Dermis microvascular lymphatic vessel endothelial cell (primary cell): ENCODE measurements around the gene SYNJ2. TPM values are rescaled to one million over a fixed set of nuclear protein-coding genes. Genes with fewer than 3 reads are reported as not detected.

ENCODE experiments used
- DNase-seq, 2 donors: peaks; one replicate each; pipeline versions ENCODE4 v3.0.0 to v3.0.0-alpha.2; 2010; ENCODE audit warnings: low read depth in 2 of 2
- total RNA-seq: library from RNA; depleted of rRNA; stranded (reverse); fragments of >200 nt; gene quantifications from 2 replicates; pipeline ENCODE4 v1.2.1, GENCODE V29; 2014

The SYNJ2 gene
- total RNA-seq, 1 donor from 2014 or later: 22.6 TPM

DNA sequence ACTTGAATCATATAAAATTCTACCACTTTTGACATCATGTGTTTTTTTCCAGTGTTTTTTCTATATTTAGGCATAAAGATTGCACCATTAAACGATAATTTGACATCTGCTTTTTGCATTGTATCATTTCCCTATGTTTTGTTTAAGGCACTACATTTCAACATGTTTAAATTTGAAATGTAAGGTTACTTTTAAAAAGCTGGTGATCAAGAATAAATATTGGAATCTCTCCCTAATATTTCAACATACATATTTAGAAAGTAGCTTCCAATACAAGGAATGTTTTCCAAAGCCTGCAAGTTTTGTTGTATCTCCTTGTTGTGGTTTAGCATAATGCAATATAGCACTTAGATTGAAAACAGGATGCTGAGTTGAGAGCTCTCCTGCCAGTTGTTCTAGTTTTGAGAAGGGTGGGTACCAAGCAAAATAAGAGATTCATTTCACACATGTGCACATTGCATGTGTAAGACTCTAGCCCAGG lies 76.5 kb downstream of the SYNJ2 start:
- no peak for DNase-seq

DNA sequence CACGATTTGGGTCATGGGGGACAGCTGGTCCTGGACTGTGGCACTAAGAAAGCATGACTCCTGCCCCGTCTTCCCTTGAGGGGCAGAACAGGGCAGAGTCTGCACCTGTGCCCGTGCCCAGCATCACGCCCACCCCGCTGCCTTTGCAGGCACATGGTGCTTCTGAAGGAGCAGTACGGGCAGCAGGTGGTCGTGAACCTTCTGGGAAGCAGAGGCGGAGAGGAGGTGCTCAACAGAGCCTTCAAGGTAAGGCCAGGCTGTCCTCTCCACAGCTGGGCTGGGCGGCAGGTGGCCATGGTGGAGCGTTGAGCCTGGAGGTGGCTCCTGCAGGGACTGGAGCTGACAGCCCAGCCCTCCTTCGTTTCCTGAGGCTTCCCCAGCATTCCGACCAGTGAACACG lies 77.4 kb downstream of the SYNJ2 start:
- DNase-seq: no peak

DNA sequence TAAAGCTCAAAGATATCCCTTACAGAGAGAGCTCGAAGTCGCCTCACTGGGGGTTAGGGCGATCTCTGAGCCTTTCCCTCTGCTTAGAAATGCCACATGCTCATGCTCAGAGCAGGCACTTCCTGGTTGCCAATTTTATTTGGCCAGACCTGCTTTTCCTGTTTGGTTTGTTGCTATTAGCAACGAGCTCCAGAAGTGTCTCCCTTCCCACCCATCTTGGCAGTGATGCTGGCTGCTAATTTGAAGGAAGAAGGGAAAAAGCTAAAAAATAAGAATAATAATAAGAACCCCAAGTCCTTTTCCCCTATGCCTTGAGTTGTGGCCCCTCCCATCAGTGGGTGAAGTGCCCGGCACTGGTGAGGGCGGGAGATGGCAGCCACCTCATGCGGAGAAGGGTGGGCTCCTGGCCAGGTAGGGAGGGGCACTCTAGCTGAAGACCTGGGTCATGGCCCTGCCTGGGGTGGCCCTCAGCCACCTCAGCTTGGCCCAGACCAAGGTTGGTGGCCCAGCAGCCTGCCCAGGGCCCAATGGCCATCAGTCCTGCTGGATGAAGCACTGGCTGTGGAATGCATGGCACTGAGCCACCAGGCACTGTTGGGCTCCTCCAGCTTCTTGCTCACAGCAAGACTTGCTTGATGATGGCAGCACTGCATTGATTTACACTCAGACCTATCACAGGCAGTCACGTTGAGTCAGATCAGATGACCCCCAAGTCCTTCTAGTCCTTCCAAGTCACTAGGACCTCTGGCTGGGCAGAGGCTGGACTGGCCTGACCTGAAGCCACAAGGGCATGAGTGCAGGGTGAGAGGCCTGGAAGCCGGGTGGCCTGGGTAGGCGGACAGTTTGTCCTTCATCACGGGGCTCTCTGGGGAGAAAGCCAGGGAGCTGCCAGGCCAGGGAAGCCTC lies 79.0 kb downstream of the SYNJ2 start:
- peak; percentile 84 to 95 for DNase-seq

DNA sequence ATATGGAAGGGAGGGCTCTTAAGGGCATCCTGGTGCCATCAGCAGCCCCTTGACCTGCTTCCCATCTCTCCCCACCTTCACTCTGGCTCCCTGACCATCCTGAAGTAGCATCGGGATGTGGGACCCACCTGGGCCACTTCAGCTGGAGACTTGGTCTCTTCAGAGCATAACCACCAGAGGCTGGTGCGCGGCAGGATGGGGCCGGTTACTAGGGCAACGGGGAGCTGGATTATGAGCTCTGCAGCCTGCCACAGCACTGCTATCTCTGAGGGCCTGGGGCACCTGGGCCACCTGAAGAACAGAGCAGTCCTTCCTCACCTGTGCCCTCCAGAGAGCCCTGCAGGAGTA lies 79.7 kb downstream of the SYNJ2 start:
- no peak for DNase-seq

DNA sequence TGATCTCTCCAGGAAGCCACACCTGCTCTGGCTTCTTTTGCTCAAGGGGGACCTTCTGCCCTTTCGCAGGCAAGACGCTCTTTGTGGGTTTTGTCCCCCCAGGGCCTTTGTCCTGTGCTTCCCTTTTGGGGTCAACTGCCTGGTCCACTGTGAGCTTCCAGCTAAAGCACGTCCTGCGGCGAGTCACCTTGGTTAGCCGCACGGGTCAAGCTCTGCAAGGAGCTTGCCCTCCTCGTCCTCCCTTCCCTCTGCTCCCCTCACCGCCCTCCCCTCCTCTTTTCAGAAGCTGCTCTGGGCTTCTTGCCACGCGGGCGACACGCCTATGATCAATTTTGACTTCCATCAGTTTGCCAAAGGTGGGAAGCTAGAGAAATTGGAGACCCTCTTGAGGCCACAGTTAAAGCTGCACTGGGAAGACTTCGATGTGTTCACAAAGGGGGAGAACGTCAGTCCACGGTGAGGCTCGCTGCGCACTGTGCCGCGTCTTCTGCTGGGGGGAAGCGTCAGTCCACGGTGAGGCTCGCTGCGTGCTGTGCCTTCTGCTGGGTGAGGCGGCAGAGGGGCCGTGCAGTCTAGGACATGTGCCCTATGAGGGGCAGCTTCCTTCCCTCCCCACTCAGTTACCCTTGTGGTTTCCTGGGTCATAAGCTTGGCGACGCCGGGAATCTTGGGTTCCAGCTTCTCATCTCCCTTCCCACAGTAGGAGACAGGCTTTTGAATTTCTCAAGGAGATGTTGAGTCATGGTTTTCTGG lies 80.2 kb downstream of the SYNJ2 start:
- DNase-seq: no peak

DNA sequence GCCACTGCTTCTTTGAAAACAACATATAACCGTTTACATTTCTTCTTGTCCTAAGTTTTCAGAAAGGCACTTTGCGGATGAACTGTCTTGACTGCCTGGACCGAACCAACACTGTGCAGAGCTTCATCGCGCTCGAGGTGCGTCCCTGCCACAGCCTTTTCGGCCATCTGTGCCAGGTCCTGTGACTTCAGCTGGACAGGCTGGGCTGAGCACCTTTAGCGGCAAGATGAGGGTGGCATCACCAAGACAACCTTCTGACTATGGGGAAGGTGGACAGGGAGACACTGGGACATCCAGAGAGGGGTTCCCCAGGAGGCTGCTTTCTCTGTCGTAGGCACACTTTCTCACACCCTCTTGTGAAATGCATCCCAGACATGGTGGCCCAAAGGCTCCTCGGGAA lies 82.1 kb downstream of the SYNJ2 start:
- no peak for DNase-seq

DNA sequence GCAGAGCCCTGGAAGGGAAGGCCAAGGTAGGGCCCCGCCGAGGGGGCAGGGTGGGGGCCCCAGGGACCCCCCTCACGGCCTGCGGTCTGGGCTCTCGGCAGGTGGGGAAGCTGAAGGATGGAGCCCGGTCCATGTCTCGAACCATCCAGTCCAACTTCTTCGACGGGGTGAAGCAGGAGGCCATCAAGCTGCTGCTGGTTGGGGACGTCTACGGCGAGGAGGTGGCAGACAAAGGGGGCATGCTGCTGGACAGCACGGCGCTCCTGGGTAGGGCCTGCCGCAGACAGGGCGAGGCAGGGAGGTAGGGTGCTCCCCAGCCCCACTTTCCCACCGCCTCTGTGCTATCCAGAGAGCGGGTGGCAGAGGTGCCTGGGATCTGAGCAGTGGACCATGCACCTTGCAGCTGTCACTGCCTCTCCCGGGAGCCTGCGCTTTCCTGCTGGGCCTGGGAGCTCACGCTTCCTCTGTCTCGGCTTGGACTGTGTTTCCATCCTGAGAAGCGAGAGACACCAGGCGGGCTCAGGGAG lies 83.1 kb downstream of the SYNJ2 start:
- DNase-seq: no peak

DNA sequence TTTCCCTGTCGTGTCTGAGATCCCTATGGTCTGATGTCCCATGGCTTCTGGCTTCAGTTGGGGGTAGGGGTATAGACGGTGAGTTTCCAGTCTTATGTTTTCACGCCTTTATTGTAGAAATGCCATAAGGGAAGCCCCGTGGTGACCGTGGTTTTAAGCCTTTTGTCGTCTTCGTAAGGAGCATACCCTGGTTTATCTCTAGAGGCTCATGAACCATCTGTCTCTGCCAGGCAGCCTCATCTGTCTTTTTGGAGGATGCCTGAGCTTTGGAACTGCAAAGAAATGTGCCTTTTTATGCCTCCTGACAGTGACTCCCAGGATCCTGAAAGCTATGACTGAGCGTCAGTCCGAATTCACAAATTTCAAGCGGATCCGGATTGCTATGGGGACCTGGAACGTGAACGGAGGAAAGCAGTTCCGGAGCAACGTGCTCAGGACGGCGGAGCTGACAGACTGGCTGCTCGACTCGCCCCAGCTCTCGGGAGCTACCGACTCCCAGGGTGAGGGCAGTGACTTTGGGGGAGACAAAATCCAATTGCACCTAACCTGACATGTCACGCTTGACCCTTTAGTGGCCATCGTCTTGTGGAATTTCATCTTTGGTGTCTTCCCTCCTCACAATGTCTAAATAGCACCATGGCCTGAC lies 84.6 kb downstream of the SYNJ2 start:
- no peak for DNase-seq

DNA sequence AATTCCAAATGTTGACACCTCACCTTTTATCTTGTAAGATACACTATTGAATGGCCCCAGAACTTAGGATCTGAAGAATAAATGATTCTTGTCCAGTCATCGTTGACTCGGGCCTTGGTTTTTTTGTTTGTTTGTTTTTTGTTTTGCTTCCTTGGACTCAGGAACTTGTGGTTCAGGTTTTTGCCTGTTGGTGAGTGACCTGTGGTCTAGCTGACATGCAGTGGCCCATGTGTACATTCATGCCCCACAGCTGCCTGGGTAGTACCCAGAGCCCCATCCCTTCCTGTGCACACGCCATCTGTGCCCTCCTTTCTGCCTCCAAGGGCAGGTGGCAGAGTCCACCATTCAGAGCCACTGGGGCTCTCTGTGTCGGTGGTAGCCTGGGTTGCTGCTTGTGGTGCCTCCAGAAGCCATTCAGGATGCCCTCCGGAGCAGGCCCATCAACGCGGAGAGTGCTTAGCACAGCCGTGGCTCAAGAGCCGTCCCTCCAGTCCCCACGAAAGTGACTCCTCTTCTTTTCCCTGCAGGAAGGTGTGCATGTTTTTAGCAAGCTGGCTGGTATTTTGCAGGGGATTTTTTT lies 85.9 kb downstream of the SYNJ2 start:
- peak in 1 of 2 donors; percentile 35 for DNase-seq

DNA sequence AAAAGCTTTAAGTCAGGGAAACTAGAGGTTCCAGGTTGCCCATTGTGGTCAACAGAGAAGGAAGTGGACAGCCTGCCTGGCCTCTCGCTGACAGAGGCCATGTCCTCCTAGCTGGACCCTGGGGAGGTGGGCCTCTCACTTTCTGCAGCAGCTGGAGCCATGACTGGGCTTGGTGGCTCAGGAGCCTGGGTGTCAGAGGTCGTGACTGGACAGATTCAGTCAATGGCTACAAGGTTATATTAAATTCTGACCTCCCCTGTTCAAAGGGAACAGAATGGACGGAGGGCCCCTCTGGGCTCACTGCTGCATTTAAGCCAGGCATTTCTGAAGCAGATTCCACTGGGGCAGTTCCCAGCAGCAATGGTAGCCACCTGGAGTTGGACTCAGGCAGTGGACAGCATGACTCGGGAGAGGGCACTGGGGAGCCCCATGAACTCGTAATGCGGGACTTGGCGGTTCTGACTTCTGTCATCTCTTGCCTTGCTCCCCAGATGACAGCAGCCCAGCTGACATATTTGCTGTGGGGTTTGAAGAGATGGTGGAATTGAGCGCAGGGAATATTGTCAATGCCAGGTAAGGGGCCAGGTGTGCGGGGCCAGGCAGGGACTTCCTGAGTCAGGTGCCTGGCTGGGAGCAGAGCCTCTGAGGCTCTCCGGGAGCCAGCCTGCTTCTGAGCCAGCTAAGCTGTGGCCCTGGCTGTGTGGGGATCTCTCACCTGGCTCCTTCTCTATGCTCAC lies 86.7 kb downstream of the SYNJ2 start:
- no peak for DNase-seq

DNA sequence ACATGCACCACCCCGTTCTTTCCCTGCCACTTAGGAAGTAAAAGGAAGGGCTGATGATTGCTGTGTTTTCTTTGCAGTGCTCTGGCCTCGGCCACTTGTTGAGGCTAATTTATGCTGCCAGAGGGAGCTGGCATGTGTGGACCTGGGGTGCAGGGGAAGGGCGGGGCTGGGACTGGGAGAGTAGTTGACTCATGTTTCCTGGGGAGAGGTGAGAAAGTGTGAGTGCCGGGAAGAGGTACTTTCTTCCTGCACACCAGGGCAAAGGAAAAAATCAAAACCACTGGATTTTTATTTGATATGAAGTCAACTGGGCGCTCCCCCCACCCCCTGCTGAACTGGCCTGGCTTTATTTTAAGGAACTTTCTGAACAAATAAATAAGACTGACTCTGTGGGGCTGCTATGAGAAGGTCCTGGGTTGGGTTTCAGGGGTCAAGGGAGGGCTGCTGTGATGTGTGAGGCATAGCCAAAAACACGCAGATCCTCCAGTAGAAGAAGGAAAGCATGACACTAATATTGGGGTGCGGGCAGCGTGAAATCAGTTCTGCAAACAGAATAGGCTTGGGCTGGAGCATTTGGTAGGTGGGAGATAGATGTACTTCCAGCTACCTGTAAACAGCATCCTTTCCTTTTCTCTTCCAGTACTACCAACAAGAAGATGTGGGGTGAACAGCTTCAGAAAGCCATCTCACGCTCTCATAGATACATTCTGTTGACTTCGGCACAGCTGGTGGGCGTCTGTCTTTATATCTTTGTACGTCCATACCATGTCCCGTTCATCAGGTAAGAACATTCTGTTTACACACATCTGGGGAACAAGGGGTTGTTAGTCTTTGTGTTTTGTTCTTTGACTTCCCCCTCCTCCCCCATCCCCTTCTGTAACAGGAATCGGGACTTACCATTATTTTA lies 87.5 kb downstream of the SYNJ2 start:
- peak; percentile 12 to 93 for DNase-seq

DNA sequence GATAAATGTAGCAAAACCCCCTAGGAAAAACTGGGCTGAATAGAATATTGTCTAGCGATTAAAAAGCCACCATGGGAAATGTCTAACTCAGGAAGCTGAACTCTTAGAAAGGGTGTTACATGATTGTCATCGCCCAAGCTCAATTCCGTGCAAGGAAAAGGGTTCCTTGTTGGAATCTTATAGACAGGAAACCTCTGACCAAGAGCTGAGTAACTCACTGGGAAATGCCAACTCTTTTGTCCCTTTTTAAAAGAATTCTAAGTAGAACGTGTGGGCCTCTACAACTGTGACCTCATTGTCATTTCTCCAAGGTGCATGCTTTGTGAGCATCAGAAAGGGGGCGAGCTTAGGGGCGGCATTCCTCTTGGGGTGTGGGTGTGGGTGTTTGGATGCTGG lies 88.1 kb downstream of the SYNJ2 start:
- DNase-seq: peak in 1 of 2 donors; percentile 90

DNA sequence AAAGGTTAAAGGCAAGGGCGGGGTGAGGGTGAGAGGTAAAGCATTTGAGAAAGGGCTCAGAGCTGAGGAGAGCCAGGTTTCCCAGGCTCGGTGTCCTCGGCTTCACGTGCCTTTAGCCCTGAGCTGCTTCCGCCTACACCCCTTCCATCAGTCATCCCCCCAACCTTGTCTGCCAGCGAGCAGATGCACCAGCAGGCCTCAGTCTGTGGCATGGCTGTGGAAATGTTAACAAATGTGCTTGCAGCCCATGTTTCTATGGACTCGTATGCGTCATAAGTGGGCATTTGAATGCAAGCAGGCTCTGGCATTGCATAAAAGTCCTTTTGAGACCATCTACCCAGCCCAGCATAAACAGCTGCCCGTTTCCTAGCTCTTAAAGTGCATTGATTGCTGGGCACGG lies 88.8 kb downstream of the SYNJ2 start:
- no peak for DNase-seq

DNA sequence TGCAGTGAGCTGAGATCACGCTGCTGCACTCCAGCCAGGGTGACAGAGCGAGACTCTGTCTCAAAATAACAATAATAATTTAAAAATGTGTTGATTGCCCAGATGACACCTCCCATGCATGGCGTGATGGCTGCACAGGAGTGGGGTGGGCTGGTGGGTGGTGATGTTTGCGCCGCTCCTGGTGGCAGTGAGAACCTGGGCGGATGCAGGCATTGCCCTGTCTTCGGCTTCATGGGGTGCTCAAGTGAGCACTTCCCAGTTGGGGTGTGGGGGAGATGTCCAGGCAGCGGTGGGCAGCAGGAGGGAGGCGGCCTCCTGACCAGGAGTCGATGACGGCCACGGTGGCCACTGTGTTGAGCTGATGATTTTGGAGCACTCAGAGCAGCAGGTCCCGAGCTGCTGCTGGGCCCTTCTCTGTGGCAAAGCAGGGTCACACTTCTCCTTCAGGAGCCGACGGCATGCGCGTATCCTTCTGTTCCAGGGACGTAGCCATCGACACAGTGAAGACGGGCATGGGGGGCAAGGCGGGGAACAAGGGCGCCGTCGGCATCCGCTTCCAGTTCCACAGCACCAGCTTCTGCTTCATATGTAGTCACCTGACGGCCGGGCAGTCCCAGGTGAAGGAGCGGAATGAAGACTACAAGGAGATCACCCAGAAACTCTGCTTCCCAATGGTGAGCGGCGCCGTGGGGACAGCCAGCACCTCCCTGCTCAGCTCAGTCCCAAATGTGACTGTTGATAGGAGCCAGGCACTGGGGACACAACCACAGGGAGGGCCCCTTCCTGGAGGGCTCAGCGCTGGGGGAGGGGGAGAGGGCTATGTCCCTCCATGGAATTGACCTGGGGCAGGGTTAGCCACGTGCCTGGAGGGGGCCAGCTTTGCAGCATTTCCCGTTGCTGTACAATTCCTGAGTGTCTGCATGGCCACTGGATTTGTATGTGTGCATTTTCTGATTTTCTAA lies 89.7 kb downstream of the SYNJ2 start:
- no peak for DNase-seq

DNA sequence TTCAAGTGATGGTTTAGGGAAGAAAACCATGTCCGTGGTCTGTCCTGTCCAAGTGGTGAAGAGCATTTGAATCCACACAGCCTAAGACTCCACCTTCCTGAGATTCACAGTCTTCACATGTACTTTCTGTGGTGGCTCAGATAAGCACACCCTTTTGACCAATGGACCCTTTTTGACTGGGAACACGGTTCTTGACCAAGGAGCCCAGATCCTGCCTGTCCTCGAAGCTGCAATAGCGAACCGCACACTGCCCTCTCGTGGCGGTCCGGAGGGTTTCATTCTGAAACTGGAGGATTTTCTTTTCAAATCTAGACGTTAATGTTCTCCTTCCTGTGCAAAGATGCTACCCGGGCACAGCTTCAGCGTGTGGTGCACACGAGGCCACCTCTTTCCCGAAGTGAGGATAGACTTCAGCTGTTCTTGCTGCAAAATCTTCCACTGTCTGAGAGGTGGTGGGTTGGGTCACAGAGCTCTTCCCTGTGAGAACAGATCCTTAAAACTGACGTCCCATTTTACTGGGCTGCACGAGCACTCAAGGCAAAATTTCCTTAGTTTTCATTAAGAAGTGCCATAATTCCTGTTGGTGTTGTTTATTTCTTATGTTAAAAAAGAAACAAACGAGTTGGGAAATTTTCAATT lies 90.5 kb downstream of the SYNJ2 start:
- DNase-seq: peak; percentile 43 to 79

DNA sequence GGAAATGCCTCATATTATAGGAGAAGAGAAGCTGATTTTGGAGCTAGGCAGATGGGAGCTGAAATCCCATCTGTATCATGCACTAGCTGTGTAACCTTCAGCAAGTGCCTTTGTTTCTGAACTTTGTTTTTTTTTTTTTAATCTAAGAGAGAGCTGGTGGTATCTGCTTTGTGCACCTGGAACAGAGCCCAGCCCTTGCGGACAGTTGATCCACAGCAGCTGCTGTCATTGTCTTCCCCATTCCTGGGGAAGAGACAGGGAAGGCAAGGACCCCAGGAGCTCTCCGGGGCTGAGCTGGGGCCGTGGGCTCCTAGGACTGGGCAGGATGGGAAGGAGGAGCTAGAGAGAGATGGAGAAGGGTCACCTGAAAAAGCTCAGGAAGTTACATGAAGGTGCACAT lies 92.1 kb downstream of the SYNJ2 start:
- no peak for DNase-seq

DNA sequence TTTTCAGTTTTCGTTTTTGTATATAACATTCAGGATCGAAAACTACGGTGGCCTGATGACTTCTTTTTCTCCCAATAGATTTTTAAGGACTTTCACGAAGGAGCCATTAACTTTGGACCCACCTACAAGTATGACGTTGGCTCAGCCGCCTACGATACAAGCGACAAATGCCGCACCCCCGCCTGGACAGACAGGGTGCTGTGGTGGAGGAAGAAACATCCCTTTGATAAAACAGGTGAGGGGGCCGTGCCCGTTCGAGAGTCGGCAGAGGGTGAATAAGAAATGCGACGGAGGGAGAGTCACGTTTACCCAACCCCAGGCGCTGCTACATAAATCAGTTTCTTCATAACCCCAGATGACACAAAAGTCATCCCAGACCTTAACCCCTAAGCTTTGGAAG lies 94.9 kb downstream of the SYNJ2 start:
- DNase-seq: no peak

DNA sequence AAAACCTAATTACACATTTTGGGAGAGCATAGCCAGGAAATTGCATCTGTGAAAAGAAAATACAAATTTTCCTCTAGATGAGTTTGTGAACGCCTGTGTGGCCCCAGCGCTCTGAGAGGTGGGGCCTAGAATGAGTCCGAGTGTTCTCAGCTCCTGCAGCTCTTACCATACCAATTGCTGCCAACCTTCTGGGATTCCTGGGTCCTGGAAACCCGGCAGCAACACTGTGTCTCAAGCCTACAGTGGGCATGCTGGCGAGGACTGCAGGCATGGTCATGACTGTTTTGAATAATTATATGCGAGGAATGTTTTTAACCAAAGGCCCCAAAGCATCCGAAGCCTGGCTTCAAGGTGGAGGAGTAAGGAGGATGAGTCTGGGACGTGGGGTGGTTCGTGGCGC lies 96.0 kb downstream of the SYNJ2 start:
- no peak for DNase-seq
